Neural crest cell (in vitro differentiated cells): Measurements from ENCODE around the gene PCDHGB4. TPM values are rescaled to one million over a fixed set of nuclear protein-coding genes. Genes with fewer than 3 reads are reported as not detected.
"Not testable (repeated sequence)": the region's sequence is repeated elsewhere in the genome, so short reads cannot be mapped to it uniquely, and the experiment has no call there.

ENCODE experiments used
- DNase-seq: peaks from one replicate; pipeline ENCODE4 v3.0.0; 2021; ENCODE audit warnings: low read depth, mixed read lengths, low spot score
- H3K27ac Mint-ChIP-seq: one replicate; pipeline ENCODE4 v1.8.0; 2021; ENCODE audit warnings: mild to moderate bottlenecking, mixed read lengths; ENCODE audit not compliant: unreplicated experiment
- H3K27me3 Mint-ChIP-seq: 2 replicates; pipeline ENCODE4 v1.8.0; 2021; ENCODE audit warnings: low read depth, mild to moderate bottlenecking, mixed read lengths
- H3K36me3 Mint-ChIP-seq: 2 replicates; pipeline ENCODE4 v1.8.0; 2021; ENCODE audit warnings: low read depth, mild to moderate bottlenecking, mixed read lengths
- H3K4me1 Mint-ChIP-seq: 2 replicates; pipeline ENCODE4 v1.8.0; 2021; ENCODE audit warnings: mixed read lengths
- H3K4me3 Mint-ChIP-seq: one replicate; pipeline ENCODE4 v1.8.0; 2021; ENCODE audit warnings: mild to moderate bottlenecking, mixed read lengths
- H3K9me3 Mint-ChIP-seq: 2 replicates; pipeline ENCODE4 v1.8.0; 2021; ENCODE audit warnings: mixed read lengths
- total RNA-seq: library from RNA; stranded (reverse); gene quantifications from 2 replicates; pipeline ENCODE4 v1.2.1, GENCODE V29; 2021
- TF ChIP-seq, protein P1 (sequence below): fragments of 200-600 bp; sonication (generic); conservative IDR thresholded peaks from 2 replicates; pipeline ENCODE4 v1.5.0; 2021; ENCODE audit warnings: antibody characterized with exemption, mild to moderate bottlenecking

PCDHGB4 gene
- total RNA-seq, 1 donor from 2014 or later, result 4.2 TPM

DNA sequence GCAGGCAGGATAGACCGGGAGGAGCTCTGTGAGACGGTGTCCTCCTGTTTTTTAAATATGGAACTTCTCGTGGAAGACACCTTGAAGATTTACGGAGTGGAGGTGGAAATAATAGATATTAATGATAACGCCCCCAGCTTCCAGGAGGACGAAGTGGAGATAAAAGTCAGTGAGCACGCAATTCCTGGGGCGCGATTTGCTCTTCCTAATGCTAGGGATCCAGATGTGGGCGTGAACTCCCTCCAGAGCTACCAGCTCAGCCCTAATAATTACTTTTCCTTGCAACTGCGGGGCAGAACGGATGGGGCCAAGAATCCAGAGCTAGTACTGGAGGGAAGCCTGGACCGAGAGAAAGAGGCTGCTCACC lies 34.0 kb downstream of the PCDHGB4 start:
- Mint-ChIP-seq H3K27me3 (peaks cover 5% of the 10 kb centered on the region), H3K27ac (no peak overlapping the region), H3K36me3 (peaks cover 81% of the 10 kb centered on the region), H3K4me1 (no peaks in the 10 kb centered on the region), H3K9me3 (peaks cover 26% of the 10 kb centered on the region), H3K4me3 (no peak overlapping the region)
- no peak for DNase-seq
- TF ChIP-seq, protein P1, sequence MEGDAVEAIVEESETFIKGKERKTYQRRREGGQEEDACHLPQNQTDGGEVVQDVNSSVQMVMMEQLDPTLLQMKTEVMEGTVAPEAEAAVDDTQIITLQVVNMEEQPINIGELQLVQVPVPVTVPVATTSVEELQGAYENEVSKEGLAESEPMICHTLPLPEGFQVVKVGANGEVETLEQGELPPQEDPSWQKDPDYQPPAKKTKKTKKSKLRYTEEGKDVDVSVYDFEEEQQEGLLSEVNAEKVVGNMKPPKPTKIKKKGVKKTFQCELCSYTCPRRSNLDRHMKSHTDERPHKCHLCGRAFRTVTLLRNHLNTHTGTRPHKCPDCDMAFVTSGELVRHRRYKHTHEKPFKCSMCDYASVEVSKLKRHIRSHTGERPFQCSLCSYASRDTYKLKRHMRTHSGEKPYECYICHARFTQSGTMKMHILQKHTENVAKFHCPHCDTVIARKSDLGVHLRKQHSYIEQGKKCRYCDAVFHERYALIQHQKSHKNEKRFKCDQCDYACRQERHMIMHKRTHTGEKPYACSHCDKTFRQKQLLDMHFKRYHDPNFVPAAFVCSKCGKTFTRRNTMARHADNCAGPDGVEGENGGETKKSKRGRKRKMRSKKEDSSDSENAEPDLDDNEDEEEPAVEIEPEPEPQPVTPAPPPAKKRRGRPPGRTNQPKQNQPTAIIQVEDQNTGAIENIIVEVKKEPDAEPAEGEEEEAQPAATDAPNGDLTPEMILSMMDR, result no peak

DNA sequence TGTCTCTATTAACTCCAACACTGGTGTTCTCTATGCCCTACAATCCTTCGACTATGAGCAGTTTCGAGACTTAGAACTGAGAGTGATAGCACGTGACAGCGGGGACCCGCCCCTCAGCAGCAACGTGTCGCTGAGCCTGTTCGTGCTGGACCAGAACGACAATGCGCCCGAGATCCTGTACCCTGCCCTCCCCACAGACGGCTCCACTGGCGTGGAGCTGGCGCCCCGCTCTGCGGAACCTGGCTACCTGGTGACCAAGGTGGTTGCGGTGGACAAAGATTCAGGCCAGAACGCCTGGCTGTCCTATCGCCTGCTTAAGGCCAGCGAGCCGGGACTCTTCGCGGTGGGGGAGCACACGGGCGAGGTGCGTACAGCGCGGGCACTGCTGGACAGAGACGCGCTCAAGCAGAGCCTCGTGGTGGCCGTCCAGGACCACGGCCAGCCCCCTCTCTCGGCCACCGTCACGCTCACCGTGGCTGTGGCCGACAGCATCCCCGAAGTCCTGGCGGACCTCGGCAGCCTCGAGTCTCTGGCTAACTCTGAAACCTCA lies 35.3 kb downstream of the PCDHGB4 start:
- peak overlapping the region; percentile 51 for H3K4me3 Mint-ChIP-seq
- H3K36me3 Mint-ChIP-seq, result peaks cover 84% of the 10 kb centered on the region
- H3K27me3 Mint-ChIP-seq, result peaks cover 5% of the 10 kb centered on the region
- no peaks in the 10 kb centered on the region for H3K4me1 Mint-ChIP-seq
- DNase-seq, result no peak
- TF ChIP-seq, protein P1, result no peak
- no peak overlapping the region for H3K27ac Mint-ChIP-seq
- peaks cover 32% of the 10 kb centered on the region for H3K9me3 Mint-ChIP-seq

DNA sequence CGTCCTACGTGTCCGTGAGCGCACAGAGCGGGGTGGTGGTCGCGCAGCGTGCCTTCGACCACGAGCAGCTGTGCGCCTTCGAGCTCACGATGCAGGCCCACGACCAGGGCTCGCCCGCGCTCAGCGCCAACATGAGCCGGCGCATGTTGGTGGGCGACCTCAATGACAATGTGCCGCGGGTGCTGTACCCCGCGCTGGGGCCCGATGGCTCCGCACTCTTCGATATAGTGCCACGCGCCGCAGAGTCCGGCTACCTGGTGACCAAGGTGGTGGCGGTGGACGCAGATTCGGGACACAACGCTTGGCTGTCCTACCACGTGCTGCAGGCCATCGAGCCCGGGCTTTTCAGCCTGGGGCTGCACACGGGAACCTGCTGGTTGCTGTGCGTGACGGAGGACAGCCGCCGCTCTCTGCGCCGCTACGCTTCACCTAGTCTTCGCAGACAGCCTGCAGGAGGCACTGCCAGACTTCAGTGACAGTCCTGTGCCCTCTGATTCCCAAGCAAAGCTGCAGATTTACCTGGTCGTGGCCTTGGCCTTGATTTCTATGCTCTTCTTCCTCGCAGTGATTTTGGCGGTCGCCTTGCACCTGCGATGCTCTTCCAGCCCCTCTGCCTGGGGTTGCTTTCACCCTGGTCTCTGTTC lies 40.4 kb downstream of the PCDHGB4 start:
- DNase-seq, result no peak
- H3K27ac Mint-ChIP-seq, result no peak overlapping the region
- peak overlapping the region; percentile 73 for H3K4me3 Mint-ChIP-seq
- H3K9me3 Mint-ChIP-seq, result peaks cover 28% of the 10 kb centered on the region
- TF ChIP-seq, protein P1, result no peak
- no peaks in the 10 kb centered on the region for H3K4me1 Mint-ChIP-seq
- peaks cover 84% of the 10 kb centered on the region for H3K36me3 Mint-ChIP-seq
- no peaks in the 10 kb centered on the region for H3K27me3 Mint-ChIP-seq

DNA sequence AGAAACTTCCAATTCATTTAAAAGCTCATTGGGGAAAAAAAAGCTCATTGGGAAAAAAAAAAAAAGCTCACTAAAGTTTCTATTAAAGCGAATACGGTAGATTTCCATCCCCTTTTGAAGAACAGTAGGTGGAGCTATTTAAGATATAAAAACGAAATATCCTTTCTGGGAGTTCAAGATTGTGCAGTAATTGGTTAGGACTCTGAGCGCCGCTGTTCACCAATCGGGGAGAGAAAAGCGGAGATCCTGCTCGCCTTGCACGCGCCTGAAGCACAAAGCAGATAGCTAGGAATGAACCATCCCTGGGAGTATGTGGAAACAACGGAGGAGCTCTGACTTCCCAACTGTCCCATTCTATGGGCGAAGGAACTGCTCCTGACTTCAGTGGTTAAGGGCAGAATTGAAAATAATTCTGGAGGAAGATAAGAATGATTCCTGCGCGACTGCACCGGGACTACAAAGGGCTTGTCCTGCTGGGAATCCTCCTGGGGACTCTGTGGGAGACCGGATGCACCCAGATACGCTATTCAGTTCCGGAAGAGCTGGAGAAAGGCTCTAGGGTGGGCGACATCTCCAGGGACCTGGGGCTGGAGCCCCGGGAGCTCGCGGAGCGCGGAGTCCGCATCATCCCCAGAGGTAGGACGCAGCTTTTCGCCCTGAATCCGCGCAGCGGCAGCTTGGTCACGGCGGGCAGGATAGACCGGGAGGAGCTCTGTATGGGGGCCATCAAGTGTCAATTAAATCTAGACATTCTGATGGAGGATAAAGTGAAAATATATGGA lies 43.0 kb downstream of the PCDHGB4 start, which contains the start of gene PCDHGA12:
Gene PCDHGA12, plus strand, starts transcription at position 176 of the 782 bp plus-strand sequence. Its CDS starts 253 bp downstream, at position 429.
- Mint-ChIP-seq H3K27me3 (no peaks in the 10 kb centered on the region), H3K36me3 (peaks cover 82% of the 10 kb centered on the region), H3K4me3 (no peak within 1 kb of the TSS), H3K4me1 (no peaks in the 10 kb centered on the region), H3K27ac (no peak within 1 kb of the TSS), H3K9me3 (peaks cover 21% of the 10 kb centered on the region)
- TF ChIP-seq, protein P1, result no peak
- no peak for DNase-seq

DNA sequence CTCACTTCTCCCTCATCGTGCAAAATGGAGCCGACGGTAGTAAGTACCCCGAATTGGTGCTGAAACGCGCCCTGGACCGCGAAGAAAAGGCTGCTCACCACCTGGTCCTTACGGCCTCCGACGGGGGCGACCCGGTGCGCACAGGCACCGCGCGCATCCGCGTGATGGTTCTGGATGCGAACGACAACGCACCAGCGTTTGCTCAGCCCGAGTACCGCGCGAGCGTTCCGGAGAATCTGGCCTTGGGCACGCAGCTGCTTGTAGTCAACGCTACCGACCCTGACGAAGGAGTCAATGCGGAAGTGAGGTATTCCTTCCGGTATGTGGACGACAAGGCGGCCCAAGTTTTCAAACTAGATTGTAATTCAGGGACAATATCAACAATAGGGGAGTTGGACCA lies 43.8 kb downstream of the PCDHGB4 start:
- peaks cover 21% of the 10 kb centered on the region for H3K9me3 Mint-ChIP-seq
- H3K36me3 Mint-ChIP-seq, result peaks cover 77% of the 10 kb centered on the region

DNA sequence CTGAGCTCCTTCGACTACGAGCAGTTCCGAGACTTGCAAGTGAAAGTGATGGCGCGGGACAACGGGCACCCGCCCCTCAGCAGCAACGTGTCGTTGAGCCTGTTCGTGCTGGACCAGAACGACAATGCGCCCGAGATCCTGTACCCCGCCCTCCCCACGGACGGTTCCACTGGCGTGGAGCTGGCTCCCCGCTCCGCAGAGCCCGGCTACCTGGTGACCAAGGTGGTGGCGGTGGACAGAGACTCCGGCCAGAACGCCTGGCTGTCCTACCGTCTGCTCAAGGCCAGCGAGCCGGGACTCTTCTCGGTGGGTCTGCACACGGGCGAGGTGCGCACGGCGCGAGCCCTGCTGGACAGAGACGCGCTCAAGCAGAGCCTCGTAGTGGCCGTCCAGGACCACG lies 44.8 kb downstream of the PCDHGB4 start:
- not testable (repeated sequence) for DNase-seq, H3K4me1 Mint-ChIP-seq, H3K4me3 Mint-ChIP-seq, H3K27ac Mint-ChIP-seq, H3K27me3 Mint-ChIP-seq
- H3K9me3 Mint-ChIP-seq, result peaks cover 20% of the 10 kb centered on the region
- H3K36me3 Mint-ChIP-seq, result peaks cover 74% of the 10 kb centered on the region

More for the DNA sequence above, 43.8 kb downstream of the PCDHGB4 start:
- no peaks in the 10 kb centered on the region for H3K4me1 Mint-ChIP-seq
- no peaks in the 10 kb centered on the region for H3K27me3 Mint-ChIP-seq
- H3K27ac Mint-ChIP-seq, result no peak overlapping the region
- TF ChIP-seq, protein P1, result no peak
- DNase-seq, result no peak
- no peak overlapping the region for H3K4me3 Mint-ChIP-seq

DNA sequence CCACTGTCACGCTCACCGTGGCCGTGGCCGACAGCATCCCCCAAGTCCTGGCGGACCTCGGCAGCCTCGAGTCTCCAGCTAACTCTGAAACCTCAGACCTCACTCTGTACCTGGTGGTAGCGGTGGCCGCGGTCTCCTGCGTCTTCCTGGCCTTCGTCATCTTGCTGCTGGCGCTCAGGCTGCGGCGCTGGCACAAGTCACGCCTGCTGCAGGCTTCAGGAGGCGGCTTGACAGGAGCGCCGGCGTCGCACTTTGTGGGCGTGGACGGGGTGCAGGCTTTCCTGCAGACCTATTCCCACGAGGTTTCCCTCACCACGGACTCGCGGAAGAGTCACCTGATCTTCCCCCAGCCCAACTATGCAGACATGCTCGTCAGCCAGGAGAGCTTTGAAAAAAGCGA lies 45.2 kb downstream of the PCDHGB4 start:
- H3K27ac Mint-ChIP-seq, result not testable (repeated sequence)

More for the DNA sequence above, 45.2 kb downstream of the PCDHGB4 start:
- not testable (repeated sequence) for DNase-seq, H3K27me3 Mint-ChIP-seq, H3K4me3 Mint-ChIP-seq, H3K4me1 Mint-ChIP-seq
- Mint-ChIP-seq H3K36me3 (peaks cover 72% of the 10 kb centered on the region), H3K9me3 (peaks cover 20% of the 10 kb centered on the region)
